HG03039 (cell line): ENCODE data around the gene GALNT15.

Experiments used
- ATAC-seq: cut with Tn5 transposase; IDR thresholded peaks from one replicate; pipeline ENCODE4 v1.9.1; 2021; ENCODE audit warnings: mild to moderate bottlenecking, moderate library complexity; ENCODE audit not compliant: unreplicated experiment

Gene GALNT15

GRCh38 chr3:16280671-16281070, 106.2 kb downstream of the GALNT15 start:
- no peak for ATAC-seq
